GM19468 (cell line): ENCODE data around the gene TXLNA.

ENCODE experiments used
- ATAC-seq: cut with Tn5 transposase; IDR thresholded peaks from one replicate; pipeline ENCODE4 v1.9.1; 2021; ENCODE audit warnings: mild to moderate bottlenecking, moderate library complexity, moderate number of reproducible peaks; ENCODE audit not compliant: unreplicated experiment; ENCODE audit errors: extremely low read depth

Gene TXLNA

DNA sequence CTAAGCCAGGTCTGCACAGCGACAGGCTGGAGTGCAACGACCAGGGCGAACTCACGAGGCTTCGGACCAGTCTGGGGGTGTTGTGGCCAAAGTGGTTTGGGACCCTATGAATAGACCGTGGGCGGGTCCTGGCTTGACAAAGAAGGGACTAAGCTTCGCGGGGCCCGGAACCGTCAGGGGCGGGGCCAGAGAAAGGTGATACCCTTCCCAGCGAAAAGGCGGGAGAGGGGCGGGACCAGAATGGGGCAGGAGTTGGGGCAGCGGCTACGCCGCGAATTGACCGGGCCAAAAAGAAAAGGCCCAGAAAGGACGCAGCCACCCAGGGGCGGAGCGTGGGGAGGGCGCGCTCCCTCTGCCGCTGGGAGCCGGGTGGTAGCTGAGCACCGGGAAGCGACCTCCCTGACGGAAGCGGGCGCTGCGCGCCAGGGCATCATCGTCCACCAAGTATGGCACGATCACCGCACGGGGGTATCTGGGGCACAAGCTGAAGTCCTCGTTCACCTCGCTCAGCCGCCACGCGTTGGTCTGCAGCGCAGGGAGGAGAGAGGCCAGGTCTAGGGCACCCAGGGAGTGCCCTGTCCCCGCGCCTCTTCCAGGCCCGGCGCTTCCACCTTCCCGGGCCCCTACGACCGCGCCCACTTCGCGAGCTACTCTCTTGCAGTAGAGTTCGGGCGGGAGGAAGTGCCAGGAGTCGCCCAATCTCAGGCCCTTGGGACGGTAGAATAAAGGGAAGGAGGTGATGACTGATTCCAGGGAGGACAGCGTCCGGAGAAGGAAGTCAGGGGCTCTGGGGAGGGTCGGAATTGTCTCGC lies 60.9 kb downstream of the TXLNA start:
- ATAC-seq: no peak

DNA sequence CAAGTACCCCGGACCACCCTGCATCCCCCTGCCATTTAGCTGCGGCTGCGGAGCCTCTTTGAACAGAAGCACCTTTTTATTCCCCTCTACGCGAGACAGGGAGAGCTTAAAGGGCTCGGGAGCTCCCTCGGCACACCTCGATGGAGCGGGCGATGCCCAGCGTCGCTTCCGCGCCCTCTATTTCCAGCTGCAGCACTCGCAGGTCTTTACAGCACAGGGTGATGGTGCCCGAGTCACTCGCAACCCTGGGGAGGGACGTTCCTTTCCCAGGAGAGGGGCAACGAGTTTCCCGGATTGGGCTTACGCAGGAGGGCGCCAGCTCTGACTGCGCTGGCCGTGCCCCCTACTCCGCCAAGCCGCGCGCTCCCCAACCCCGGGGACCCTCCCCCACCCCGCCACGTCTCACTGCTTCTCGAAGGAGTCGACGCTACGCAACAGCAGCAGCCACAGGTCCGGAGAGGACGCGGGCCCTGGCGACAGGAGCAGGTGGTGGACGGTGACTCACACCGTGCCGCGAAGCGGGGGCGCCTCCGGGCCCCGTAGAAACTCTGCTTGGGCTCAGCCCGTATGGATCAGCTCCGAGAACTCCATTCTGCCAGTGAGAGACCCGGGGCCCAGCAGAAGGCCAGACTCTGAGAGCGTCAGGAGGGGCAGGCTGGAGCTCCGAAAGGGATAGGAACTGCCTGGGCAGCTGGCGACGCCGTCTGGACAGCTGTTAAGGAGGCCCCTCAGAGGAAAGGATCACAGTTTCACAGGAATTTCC lies 61.7 kb downstream of the TXLNA start:
- no peak for ATAC-seq

GRCh38 chr1:32242341-32242851 lies 62.9 kb downstream of the TXLNA start:
- no peak for ATAC-seq

DNA sequence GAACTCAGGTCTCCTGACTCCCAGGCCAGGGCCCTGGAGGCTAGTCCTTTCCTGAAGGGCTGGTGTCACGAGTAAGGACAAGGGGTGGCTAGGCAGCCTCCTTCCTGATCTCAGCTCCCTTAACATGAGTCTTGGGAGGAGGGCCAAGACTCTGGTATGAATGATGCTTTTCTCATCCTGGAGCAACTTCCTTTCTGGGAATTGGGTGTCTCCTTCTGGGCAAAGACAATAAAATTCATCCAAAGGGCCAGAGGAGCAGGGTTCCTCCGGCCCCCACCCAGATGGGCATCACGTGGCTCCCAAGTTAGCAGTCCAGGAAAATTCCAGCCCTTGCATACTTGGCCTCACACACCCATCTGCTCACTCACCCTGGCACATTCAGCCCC lies 67.4 kb downstream of the TXLNA start, which contains the start of gene FAM167B:
Gene FAM167B, plus strand, starts transcription at position 335 of the 386 bp plus-strand sequence. CDS start 200 bp downstream, outside the sequence.
- no peak for ATAC-seq

GRCh38 chr1:32247452-32247851 lies 68.0 kb downstream of the TXLNA start:
- ATAC-seq: no peak
